Fibroblast of lung (primary cell): ENCODE results near the gene CLINT1. TPM values are rescaled to one million over a fixed set of nuclear protein-coding genes. Genes with fewer than 3 reads are reported as not detected.

Experiments
- DNase-seq, 2 donors: peaks; one replicate each; pipeline versions ENCODE4 v3.0.0 to v3.0.0-alpha.2; 2010; ENCODE audit warnings: low read depth in 2 of 2
- H2AFZ ChIP-seq: 2 replicates; pipeline ENCODE4 v1.5.1; 2012; ENCODE audit warnings: low read length, control low read depth, inconsistent platforms
- H3K27ac ChIP-seq: 2 replicates; pipeline ENCODE4 v1.5.1; 2011; ENCODE audit warnings: low read length, control low read depth; ENCODE audit not compliant: insufficient read depth
- H3K27me3 ChIP-seq: 2 replicates; pipeline ENCODE4 v1.5.1; 2011; ENCODE audit warnings: mild to moderate bottlenecking, low read length; ENCODE audit not compliant: control insufficient read depth, insufficient read depth
- H3K36me3 ChIP-seq: 2 replicates; pipeline ENCODE4 v1.5.1; 2011; ENCODE audit warnings: low read length; ENCODE audit not compliant: control insufficient read depth, insufficient read depth
- H3K4me1 ChIP-seq: 2 replicates; pipeline ENCODE4 v1.5.1; 2011; ENCODE audit warnings: low read length; ENCODE audit not compliant: control insufficient read depth, insufficient read depth; ENCODE audit errors: extremely low read depth
- H3K4me2 ChIP-seq: 2 replicates; pipeline ENCODE4 v1.5.1; 2011; ENCODE audit warnings: low read length, control low read depth; ENCODE audit not compliant: insufficient read depth; ENCODE audit errors: extremely low read depth
- H3K4me3 ChIP-seq, 4 experiments: fragments of 200-600 bp in 1 of 4; sonication (generic) in 1 of 4; replicated peaks in 1 of 4; 2 replicates each; pipeline ENCODE4 v1.5.1; 2011 to 2016; ENCODE audit warnings: low read length in 4 of 4, low read depth in 3 of 4, mild to moderate bottlenecking in 3 of 4, control low read depth in 2 of 4, inconsistent platforms in 1 of 4, mixed read lengths in 1 of 4; ENCODE audit not compliant: insufficient read depth in 1 of 4; ENCODE audit errors: control extremely low read depth in 1 of 4
- H3K79me2 ChIP-seq: 2 replicates; pipeline ENCODE4 v1.5.1; 2012; ENCODE audit warnings: mild to moderate bottlenecking, low read length, inconsistent platforms; ENCODE audit not compliant: control insufficient read depth, insufficient read depth
- H3K9ac ChIP-seq: 2 replicates; pipeline ENCODE4 v1.5.1; 2011; ENCODE audit warnings: mild to moderate bottlenecking, low read length, control low read depth; ENCODE audit not compliant: insufficient read depth
- H3K9me3 ChIP-seq: 2 replicates; pipeline ENCODE4 v1.5.1; 2012; ENCODE audit warnings: low read depth, low read length; ENCODE audit not compliant: control insufficient read depth, insufficient read depth
- H4K20me1 ChIP-seq: 2 replicates; pipeline ENCODE4 v1.5.1; 2011; ENCODE audit warnings: low read length; ENCODE audit not compliant: control insufficient read depth, insufficient read depth; ENCODE audit errors: extremely low read depth
- EZH2 ChIP-seq: IDR thresholded peaks from 2 replicates; pipeline ENCODE4 v1.5.1; 2012; ENCODE audit warnings: low read length, control low read depth, mild to moderate bottlenecking; ENCODE audit errors: missing control alignments
- polyA plus RNA-seq, 2 donors: library from polyadenylated mRNA; depleted of rRNA in 1 of 2; stranded (reverse) in 1 of 2; unstranded in 1 of 2; fragments of >200 nt; gene quantifications; 2 replicates each; pipeline ENCODE4 v1.2.1, GENCODE V29; 2011 to 2012; ENCODE audit warnings: missing spikeins in 1 of 2
- total RNA-seq: library from RNA; depleted of rRNA; stranded (reverse); fragments of >200 nt; gene quantifications from 2 replicates; pipeline ENCODE4 v1.2.1, GENCODE V29; 2014
- TF ChIP-seq, protein P1 (sequence below), 2 donors: IDR thresholded peaks in 1 of 2; conservative IDR thresholded peaks in 1 of 2; 1 replicate in 1 of 2; 2 replicates in 1 of 2; pipeline ENCODE4 v1.5.1; 2011 to 2012; ENCODE audit warnings: low read length in 2 of 2, control low read depth in 1 of 2, inconsistent platforms in 1 of 2, low read depth in 1 of 2, mild to moderate bottlenecking in 1 of 2

The CLINT1 gene
- total and polyA plus RNA-seq, 2 donors (not counting 1 experiment from before 2014, with no cell fraction given) = 82.4 to 99.0 TPM

GRCh38 chr5:157766902-157767301, 92.0 kb downstream of the CLINT1 start:
- peaks cover 2% of the 10 kb centered on the region for H3K4me1 ChIP-seq
- DNase-seq = no peak

DNA sequence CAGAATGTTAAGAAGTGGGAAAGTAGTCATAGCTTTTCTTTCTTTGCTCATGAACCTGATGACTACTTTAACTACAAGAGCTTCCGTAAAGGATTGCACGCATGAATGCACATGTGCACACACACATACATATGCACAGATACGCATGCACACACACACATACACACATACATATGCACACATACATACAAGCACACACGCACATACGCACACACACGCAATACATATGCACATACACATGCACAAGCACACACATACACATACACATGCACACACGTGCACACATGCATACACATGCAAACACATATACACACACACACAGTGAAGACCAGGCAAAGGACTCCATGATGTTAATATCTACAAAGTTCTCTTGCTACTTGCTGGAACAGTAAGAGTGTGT, 92.5 kb downstream of the CLINT1 start:
- H3K36me3 ChIP-seq = no peaks in the 10 kb centered on the region
- no peak overlapping the region for H3K4me2 ChIP-seq
- no peaks in the 10 kb centered on the region for H3K27me3 ChIP-seq
- H4K20me1 ChIP-seq = no peaks in the 10 kb centered on the region
- peaks cover 2% of the 10 kb centered on the region for H3K4me1 ChIP-seq
- H3K79me2 ChIP-seq = no peaks in the 10 kb centered on the region
- TF ChIP-seq, protein P1, sequence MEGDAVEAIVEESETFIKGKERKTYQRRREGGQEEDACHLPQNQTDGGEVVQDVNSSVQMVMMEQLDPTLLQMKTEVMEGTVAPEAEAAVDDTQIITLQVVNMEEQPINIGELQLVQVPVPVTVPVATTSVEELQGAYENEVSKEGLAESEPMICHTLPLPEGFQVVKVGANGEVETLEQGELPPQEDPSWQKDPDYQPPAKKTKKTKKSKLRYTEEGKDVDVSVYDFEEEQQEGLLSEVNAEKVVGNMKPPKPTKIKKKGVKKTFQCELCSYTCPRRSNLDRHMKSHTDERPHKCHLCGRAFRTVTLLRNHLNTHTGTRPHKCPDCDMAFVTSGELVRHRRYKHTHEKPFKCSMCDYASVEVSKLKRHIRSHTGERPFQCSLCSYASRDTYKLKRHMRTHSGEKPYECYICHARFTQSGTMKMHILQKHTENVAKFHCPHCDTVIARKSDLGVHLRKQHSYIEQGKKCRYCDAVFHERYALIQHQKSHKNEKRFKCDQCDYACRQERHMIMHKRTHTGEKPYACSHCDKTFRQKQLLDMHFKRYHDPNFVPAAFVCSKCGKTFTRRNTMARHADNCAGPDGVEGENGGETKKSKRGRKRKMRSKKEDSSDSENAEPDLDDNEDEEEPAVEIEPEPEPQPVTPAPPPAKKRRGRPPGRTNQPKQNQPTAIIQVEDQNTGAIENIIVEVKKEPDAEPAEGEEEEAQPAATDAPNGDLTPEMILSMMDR (conservative IDR thresholded peaks at IDR 0.05 in 1 of 2, IDR thresholded peaks at IDR 0.05 in 1 of 2; ENCODE audit: low read depth in 1 of 2, low read length in 2 of 2) = no peak
- no peak for TF ChIP-seq EZH2
- no peak for DNase-seq
- no peak overlapping the region for H3K27ac ChIP-seq
- H3K9me3 ChIP-seq = no peaks in the 10 kb centered on the region
- H3K4me3 ChIP-seq = no peak overlapping the region
- H2AFZ ChIP-seq = no peak overlapping the region
- no peak overlapping the region for H3K9ac ChIP-seq

More at GRCh38 chr5:157766902-157767301, 92.0 kb downstream of the CLINT1 start:
- H2AFZ ChIP-seq = no peak overlapping the region
- no peak overlapping the region for H3K27ac ChIP-seq
- no peaks in the 10 kb centered on the region for H3K27me3 ChIP-seq
- H4K20me1 ChIP-seq = no peaks in the 10 kb centered on the region
- no peaks in the 10 kb centered on the region for H3K36me3 ChIP-seq
- H3K4me2 ChIP-seq = no peak overlapping the region
- no peaks in the 10 kb centered on the region for H3K79me2 ChIP-seq
- no peak overlapping the region for H3K4me3 ChIP-seq
- H3K9ac ChIP-seq = no peak overlapping the region
- no peaks in the 10 kb centered on the region for H3K9me3 ChIP-seq
- TF ChIP-seq EZH2 = no peak
- TF ChIP-seq, protein P1 (conservative IDR thresholded peaks at IDR 0.05 in 1 of 2, IDR thresholded peaks at IDR 0.05 in 1 of 2; ENCODE audit: low read depth in 1 of 2, low read length in 2 of 2) = no peak

DNA sequence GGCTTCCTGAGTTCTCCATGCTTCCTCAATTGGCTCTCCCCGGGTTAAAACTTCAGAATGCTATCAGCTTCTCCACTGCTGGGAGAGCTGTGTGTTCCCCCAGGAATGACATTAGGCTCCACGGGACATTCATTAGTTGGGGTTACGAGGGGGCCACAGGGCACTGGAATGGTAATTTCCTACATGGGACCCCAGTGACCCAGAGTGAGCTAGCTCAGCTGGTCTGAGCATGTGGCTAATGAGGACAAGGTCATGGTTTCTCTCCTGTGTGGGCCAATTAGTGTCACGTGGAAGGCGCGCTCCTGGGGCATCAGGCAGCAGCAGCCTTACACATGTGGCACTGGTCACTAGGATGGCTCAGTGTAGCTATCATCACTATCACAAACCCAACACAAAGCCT, 94.4 kb downstream of the CLINT1 start:
- Histone ChIP-seq H3K79me2 (no peaks in the 10 kb centered on the region), H3K36me3 (no peaks in the 10 kb centered on the region), H4K20me1 (no peaks in the 10 kb centered on the region), H3K9ac (no peak overlapping the region), H3K4me2 (no peak overlapping the region), H3K27ac (no peak overlapping the region), H3K27me3 (no peaks in the 10 kb centered on the region), H3K9me3 (no peaks in the 10 kb centered on the region), H3K4me3 (no peak overlapping the region), H2AFZ (no peak overlapping the region), H3K4me1 (peaks cover 2% of the 10 kb centered on the region)
- DNase-seq = no peak
- TF ChIP-seq, protein P1 (conservative IDR thresholded peaks at IDR 0.05 in 1 of 2, IDR thresholded peaks at IDR 0.05 in 1 of 2; ENCODE audit: low read depth in 1 of 2, low read length in 2 of 2) = no peak
- no peak for TF ChIP-seq EZH2
